NCI-H1092 (cell line): ENCODE measurements around the gene ZDHHC13.

Experiments
- DNase-seq: peaks from one replicate; lab custom pipeline; 2025; lab: John Stamatoyannopoulos, UW

The ZDHHC13 gene

DNA sequence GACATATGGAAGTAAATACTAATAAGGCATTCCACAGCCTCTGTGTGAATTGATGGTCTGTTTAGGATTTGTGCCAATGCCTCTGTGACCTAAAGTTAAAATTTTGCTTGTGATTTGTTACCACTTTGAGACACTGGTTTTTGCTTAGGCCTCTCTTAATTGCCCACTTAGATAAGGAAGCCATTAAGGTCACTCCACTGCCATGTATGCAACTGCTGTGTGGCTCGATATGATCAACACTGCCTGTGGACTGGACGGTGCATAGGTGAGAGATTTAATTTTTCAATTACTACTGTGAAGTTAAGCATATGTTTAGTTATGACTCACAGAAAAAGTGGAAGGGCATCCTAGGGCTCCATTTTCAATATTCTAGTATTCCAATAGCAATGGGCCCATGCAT is 47.9 kb downstream of the ZDHHC13 start:
- DNase-seq = no peak

- no peak for DNase-seq
Observed at GRCh38 chr11:19168090-19168489, 51.1 kb downstream of the ZDHHC13 start.

GRCh38 chr11:19173004-19173689 is 56.2 kb downstream of the ZDHHC13 start:
- DNase-seq = no peak

DNA sequence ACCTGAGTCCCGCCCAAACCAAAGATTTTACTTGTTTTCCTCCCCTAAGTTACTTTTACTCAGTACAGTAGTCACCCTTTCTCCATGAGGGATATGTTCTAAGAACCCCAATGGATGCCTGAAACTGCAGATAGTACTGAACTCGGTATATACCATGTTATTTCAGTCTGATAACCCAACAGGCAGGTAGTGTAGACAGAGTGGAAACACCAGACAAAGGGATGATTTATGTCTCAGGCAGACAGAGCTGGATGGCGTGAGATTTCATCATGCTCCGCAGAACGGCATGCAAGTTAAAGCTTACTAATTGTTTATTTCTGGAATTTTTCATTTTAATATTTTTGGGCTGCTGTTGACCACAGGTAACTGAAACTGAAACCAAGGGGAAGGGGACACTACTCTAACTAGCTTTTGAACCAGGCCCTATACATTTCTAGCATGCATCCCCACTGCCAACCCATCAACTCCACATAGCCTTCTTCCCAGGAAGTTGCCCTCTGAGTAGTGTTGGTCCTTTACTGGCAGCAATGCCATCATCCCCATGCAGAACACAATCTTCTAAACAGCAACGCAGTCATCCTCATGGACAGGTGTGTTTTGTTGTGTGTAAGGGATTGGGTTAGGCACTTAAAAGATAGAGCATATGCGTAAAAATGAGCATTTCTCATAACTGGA is 57.1 kb downstream of the ZDHHC13 start:
- DNase-seq = no peak

GRCh38 chr11:19176629-19177186 is 59.7 kb downstream of the ZDHHC13 start:
- DNase-seq = no peak

GRCh38 chr11:19181531-19182261 is 64.7 kb downstream of the ZDHHC13 start:
- no peak for DNase-seq

DNA sequence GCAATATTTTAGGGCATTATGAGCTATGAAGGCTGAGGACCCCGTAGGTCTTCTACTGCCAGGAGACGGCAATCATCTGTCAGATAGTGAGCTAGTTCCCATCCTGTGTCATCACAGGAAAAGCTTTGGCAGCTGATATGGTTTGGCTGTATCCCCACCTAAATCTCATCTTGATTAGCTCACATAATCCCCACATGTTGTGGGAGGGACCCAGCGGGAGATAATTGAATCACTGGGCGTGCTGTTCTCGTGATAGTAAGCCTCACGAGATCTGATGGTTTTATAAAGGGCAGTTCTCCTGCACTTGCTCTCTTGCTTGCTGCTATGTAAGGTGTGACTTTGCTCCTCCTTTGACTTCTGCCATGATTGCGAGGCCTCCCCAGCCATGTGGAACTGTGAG is 66.7 kb downstream of the ZDHHC13 start:
- DNase-seq = no peak

DNA sequence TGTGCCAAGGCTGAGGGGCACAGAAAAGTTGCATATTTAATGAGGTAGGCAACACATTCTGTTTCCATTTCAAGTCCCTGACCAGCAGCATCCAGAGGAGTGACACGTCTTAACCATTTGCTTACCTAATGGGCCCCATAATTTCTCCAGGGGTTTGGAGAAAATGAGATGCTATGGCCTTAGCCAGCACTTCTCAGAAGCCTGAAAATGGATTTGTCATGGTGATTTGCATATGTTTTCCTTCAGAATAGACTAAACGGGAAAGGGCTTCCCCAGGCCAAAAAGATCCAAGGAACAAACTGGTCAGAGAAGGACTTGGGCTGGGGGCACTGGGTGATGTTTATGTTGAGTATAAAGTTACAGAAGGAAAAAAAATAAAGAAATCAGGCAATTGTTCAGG is 68.1 kb downstream of the ZDHHC13 start:
- no peak for DNase-seq

DNA sequence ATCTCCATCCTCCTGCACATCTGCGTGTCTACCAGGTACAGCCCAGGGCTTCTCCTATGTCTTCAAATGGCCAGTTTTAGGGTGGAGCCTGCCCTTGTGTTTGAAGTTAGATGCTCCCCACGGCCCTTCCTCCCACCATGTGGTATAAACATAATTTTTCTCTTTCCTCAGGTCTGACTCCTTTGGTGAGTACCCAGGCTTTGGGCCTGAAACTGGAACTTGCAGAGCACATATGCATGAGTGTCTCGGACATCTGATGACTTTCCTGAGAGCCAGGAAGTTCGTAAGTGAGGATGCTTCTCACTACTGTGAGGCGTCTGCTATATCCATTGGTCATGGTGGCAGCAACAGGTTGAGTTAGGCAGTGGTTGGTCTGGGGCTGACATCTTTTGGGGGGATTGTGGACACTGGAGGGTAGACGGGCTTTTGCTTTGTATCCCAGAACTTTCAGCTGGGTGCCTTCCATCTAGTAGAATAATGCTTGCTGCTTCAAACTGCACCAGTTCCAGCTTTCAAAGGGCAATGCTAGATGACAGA is 68.6 kb downstream of the ZDHHC13 start:
- DNase-seq = no peak

DNA sequence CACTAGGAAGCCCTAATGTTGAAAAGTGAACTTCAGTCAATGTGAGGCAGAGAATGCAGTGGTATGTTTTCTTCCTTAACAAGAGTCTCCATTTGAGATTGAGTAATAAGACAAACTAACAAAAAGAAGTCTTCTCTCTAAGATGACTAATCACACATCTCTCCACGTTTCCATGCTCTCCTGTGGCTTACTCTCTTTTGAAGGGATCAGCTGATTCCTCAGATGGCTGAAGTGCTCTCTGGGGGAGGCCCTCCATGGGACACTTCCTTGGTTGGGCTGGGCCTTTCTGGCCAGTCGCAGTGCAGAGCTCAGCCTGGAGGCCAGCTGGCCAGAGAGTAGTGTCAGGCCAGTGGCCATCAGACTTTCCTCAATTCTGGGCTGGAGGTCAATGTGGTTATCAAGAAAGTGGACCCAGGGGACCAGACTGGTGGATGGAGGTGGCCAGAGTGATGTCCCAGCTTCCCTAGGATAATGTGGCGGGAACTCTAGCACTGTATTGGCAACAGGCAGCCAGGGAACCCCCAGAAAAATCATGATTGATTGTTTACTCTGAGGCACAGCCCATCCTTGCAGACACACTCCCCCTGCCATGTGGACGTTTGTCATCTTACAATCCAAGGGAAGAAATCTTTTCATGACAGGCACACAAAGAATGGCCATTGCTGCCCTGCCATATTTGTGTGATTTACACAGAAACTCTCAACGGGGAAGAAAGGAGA is 70.3 kb downstream of the ZDHHC13 start:
- DNase-seq = no peak

DNA sequence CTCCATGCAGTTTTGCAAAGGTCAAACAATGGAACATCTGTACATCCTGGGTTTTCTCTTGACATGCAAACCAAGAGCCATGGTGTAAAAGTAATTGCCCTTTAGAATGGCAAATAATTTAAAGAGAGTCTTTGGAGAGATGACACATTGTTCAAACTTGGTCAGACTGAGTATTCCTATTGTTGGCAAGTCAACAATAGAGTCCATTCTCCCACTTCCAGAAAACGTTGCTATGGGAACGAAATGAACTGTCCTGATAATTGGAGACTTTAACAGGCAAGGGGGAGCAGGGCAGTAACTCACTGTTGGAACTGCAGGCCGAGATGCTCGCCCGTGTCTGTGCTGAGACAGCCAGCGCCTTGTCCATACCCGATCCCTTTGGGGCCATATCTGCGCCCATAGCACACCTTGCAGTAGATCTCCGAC is 70.9 kb downstream of the ZDHHC13 start:
- no peak for DNase-seq

GRCh38 chr11:19191530-19192169 is 74.7 kb downstream of the ZDHHC13 start:
- no peak for DNase-seq

GRCh38 chr11:19193916-19194315 is 76.9 kb downstream of the ZDHHC13 start:
- no peak for DNase-seq

GRCh38 chr11:19194620-19195308 is 77.8 kb downstream of the ZDHHC13 start:
- DNase-seq = no peak

DNA sequence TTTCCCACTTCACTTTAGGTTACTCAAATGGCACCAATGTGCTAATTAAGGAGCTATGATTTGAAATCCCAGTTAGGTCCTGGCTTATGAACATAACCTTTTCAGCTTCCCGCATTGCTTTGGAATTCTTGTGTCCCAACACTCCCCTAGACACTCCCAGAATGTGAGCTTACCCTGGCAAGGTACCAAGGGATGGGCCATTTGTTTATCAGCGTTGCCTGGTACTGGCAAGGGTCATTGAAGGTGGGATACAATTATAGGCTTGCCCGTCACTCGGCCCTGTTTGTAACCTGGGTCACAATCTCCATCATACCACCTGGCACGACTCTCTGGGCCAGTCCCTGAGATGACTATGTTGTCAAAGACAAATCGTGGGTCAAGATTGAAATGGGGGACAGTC is 79.5 kb downstream of the ZDHHC13 start:
- DNase-seq = no peak

- no peak for DNase-seq
Observed at GRCh38 chr11:19199048-19199447, 82.1 kb downstream of the ZDHHC13 start.

- no peak for DNase-seq
Observed at GRCh38 chr11:19199771-19200170, 82.8 kb downstream of the ZDHHC13 start.

- DNase-seq = no peak
Observed at GRCh38 chr11:19200410-19201201, 83.6 kb downstream of the ZDHHC13 start.

GRCh38 chr11:19201737-19202605 is 85.0 kb downstream of the ZDHHC13 start, which contains the start of gene CSRP3:
CSRP3 (minus strand) TSS chr11:19201983; CDS start chr11:19192448, 9,535 bp downstream.
- no peak for DNase-seq
